ENCODE measurements around the gene ZNF77.
"Not testable (repeated sequence)": the region's sequence is repeated elsewhere in the genome, so short reads cannot be mapped to it uniquely, and the experiment has no call there.

ZNF77 gene

DNA sequence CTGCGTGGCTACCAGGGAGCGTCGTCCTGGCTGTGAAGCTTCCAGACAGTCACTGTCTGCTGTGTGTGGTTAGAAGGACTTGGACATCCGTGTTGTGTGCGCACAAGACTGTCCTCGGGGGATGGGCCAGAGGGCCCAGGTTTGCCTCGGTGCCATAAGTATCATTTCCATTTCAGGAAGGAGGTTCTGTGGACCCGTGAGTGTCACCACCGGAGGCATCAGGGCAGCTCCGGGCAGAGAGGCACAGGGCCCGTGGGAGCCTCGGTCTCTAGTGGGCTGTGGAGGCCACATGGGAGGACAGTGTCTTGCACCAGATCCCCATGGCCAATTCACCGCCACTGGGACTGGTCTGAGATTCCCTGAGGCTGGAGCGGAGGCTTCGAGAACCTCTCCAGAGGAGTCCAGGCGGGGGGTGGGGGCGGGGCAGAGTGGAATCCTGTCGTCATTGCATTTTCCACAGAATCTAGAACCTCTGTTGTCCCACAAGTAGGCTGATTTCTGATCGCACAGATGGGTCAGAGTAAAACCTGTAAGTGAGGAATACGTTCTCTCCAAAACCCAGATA, 38.1 kb downstream of the ZNF77 start:
- TF ChIP-seq, protein P1, sequence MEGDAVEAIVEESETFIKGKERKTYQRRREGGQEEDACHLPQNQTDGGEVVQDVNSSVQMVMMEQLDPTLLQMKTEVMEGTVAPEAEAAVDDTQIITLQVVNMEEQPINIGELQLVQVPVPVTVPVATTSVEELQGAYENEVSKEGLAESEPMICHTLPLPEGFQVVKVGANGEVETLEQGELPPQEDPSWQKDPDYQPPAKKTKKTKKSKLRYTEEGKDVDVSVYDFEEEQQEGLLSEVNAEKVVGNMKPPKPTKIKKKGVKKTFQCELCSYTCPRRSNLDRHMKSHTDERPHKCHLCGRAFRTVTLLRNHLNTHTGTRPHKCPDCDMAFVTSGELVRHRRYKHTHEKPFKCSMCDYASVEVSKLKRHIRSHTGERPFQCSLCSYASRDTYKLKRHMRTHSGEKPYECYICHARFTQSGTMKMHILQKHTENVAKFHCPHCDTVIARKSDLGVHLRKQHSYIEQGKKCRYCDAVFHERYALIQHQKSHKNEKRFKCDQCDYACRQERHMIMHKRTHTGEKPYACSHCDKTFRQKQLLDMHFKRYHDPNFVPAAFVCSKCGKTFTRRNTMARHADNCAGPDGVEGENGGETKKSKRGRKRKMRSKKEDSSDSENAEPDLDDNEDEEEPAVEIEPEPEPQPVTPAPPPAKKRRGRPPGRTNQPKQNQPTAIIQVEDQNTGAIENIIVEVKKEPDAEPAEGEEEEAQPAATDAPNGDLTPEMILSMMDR (IDR thresholded peaks at IDR 0.05; ENCODE audit: unreplicated experiment in 3 of 3): no peak
- H3K27me3 Mint-ChIP-seq (ENCODE audit: low read depth): peaks cover 3% of the 10 kb centered on the region
- no peak overlapping the region for H3K4me3 Mint-ChIP-seq
- no peak overlapping the region for H3K27ac Mint-ChIP-seq
- peaks cover 18% of the 10 kb centered on the region for H3K36me3 Mint-ChIP-seq (ENCODE audit: low read depth)
- H3K4me1 Mint-ChIP-seq: peaks cover 15% of the 10 kb centered on the region
- peaks cover 14% of the 10 kb centered on the region for H3K9me3 Mint-ChIP-seq

GRCh38 chr19:2905918-2906519, 38.8 kb downstream of the ZNF77 start:
- H3K27me3 Mint-ChIP-seq (ENCODE audit: low read depth): peaks cover 3% of the 10 kb centered on the region
- peaks cover 11% of the 10 kb centered on the region for H3K9me3 Mint-ChIP-seq
- H3K4me1 Mint-ChIP-seq: peaks cover 17% of the 10 kb centered on the region
- no peak overlapping the region for H3K27ac Mint-ChIP-seq
- TF ChIP-seq, protein P1 (IDR thresholded peaks at IDR 0.05; ENCODE audit: unreplicated experiment in 3 of 3): no peak
- peaks cover 15% of the 10 kb centered on the region for H3K36me3 Mint-ChIP-seq (ENCODE audit: low read depth)
- H3K4me3 Mint-ChIP-seq: no peak overlapping the region

DNA sequence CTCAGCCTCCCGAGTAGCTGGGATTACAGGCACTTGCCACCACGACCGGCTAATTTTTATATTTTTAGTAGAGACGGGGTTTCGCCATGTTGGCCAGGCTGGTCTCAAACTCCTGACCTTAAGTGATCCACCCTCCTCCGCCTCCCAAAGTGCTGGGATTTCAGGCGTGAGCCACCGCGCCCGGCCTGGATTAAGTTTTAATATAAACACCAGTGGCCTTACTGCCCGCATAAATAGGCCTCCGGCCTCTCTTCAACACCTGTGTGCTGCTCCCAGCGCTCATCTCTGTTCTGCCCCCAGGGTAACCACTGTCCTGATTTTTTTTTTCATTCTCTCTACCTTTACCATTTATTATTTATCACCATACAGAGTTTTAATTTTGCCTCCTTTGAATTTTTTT, 41.4 kb downstream of the ZNF77 start:
- H3K27me3 Mint-ChIP-seq (ENCODE audit: low read depth); H3K27ac Mint-ChIP-seq; H3K36me3 Mint-ChIP-seq (ENCODE audit: low read depth); H3K9me3 Mint-ChIP-seq: not testable (repeated sequence)
- peaks cover 21% of the 10 kb centered on the region for H3K4me1 Mint-ChIP-seq
- peak overlapping the region; percentile 60 to 62 (median 62) for H3K4me3 Mint-ChIP-seq

GRCh38 chr19:2902590-2903218, 42.1 kb downstream of the ZNF77 start:
- Mint-ChIP-seq H3K27ac (no peak overlapping the region), H3K9me3 (peaks cover 8% of the 10 kb centered on the region), H3K4me1 (peaks cover 21% of the 10 kb centered on the region), H3K4me3 (peak overlapping the region; percentile 74 to 100 (median 74)), H3K27me3 (ENCODE audit: low read depth) (no peaks in the 10 kb centered on the region), H3K36me3 (ENCODE audit: low read depth) (peaks cover 5% of the 10 kb centered on the region)
- TF ChIP-seq, protein P1 (IDR thresholded peaks at IDR 0.05; ENCODE audit: unreplicated experiment in 3 of 3): no peak

DNA sequence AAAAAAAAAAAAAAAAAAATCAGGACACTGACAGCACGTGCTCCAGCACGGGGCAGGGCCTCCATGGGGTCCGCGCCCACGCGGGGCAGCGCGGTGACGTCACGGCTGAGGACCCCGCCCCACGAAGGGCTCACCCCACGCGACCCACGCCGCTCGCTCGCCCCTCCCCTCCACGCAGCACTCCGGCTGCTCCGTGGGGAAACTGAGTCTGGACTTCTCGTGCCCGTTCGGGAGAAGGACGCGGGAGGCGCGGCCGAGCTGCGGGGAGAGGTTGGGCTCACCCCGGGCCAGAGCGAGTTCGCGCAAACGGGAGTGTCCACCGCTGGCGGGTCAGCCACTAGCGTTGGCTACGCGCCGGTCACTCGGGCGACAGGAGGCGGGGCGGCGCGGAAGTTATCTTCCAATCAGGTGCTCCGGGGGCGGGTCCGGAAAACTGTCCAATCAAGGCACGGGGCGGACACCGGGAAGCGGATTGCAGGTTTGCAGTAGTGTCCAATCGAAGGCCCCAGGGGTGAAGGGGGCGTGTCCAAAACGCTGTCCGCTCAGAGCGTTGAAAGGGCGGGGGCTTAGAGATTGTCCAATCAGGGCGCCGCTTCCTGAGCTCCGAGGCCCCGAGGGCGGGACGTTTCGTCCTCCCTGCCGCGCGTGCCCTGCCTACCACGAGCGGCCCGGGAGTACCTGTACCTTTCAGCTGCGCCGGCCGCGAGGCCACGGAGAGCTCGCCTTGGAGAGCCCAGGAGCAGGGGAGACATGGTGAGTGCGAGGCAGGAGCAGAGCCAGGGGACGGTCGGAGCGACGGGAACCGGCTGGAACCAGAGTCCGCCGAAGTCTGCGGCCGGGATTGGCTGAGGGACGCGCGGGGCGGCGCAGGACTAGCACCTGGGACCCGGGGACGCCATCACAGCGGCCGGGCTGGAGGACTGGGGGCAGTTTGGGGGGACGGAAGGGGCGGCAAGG, 44.2 kb downstream of the ZNF77 start, which contains the start of gene ZNF57:
ZNF57 (plus strand) TSS at position 633 of the 957 bp plus-strand sequence; CDS start at position 751, 118 bp downstream.
- TF ChIP-seq, protein P1 (IDR thresholded peaks at IDR 0.05; ENCODE audit: unreplicated experiment in 3 of 3): no peak
- no peaks in the 10 kb centered on the region for H3K27me3 Mint-ChIP-seq (ENCODE audit: low read depth)
- peaks cover 21% of the 10 kb centered on the region for H3K4me1 Mint-ChIP-seq
- H3K27ac Mint-ChIP-seq: peak within 1 kb of the TSS; percentile 71 to 86 (median 84)
- no peaks in the 10 kb centered on the region for H3K36me3 Mint-ChIP-seq (ENCODE audit: low read depth)
- H3K4me3 Mint-ChIP-seq: peak within 1 kb of the TSS; percentile 99 to 100 (median 99)
- H3K9me3 Mint-ChIP-seq: peaks cover 16% of the 10 kb centered on the region

GRCh38 chr19:2896694-2897093, 48.1 kb downstream of the ZNF77 start:
- peak overlapping the region in 1 of 3 experiments; percentile 25 for H3K4me3 Mint-ChIP-seq
- TF ChIP-seq, protein P1 (IDR thresholded peaks at IDR 0.05; ENCODE audit: unreplicated experiment in 3 of 3): no peak
- H3K4me1 Mint-ChIP-seq: peaks cover 5% of the 10 kb centered on the region
- H3K27ac Mint-ChIP-seq: no peak overlapping the region
- peaks cover 19% of the 10 kb centered on the region for H3K9me3 Mint-ChIP-seq
- no peaks in the 10 kb centered on the region for H3K36me3 Mint-ChIP-seq (ENCODE audit: low read depth)
- peaks cover 3% of the 10 kb centered on the region for H3K27me3 Mint-ChIP-seq (ENCODE audit: low read depth)

- not testable (repeated sequence) for H3K9me3 Mint-ChIP-seq; H3K36me3 Mint-ChIP-seq (ENCODE audit: low read depth); H3K4me3 Mint-ChIP-seq; H3K27me3 Mint-ChIP-seq (ENCODE audit: low read depth); H3K27ac Mint-ChIP-seq; H3K4me1 Mint-ChIP-seq
Measured at GRCh38 chr19:2890531-2890930, 54.2 kb downstream of the ZNF77 start.
